WTC11 (cell line): ENCODE results near the gene ASCC3.

Source experiments
- KAT7 ChIP-seq: sonication (generic); formaldehyde crosslinking; IDR thresholded peaks from 2 replicates; pipeline ENCODE4 v1.8.1; 2023; ENCODE audit warnings: missing genetic modification reagents, mild to moderate bottlenecking, borderline replicate concordance
- MAX ChIP-seq: sonication (generic); formaldehyde crosslinking; IDR thresholded peaks from 2 replicates; pipeline ENCODE4 v1.8.0; 2022; ENCODE audit warnings: mild to moderate bottlenecking, missing genetic modification reagents

- TF ChIP-seq KAT7 (CRISPR knock-in tag) (no peak), MAX (no peak)
These were observed 378.0 kb downstream of the ASCC3 start for GRCh38 chr6:100503043-100503705.
